GM10266 (cell line): ENCODE measurements around the gene TMEM39A.

Source experiments
- DNase-seq: peaks from one replicate; pipeline ENCODE4 v3.0.0; 2012; ENCODE audit errors: extremely low spot score
- TF ChIP-seq, protein P1 (sequence below): IDR thresholded peaks from 2 replicates; pipeline ENCODE4 v1.5.1; 2012; ENCODE audit warnings: mild to moderate bottlenecking, low read depth; ENCODE audit not compliant: control insufficient read depth, insufficient read depth; ENCODE audit errors: missing control alignments

TMEM39A gene

DNA sequence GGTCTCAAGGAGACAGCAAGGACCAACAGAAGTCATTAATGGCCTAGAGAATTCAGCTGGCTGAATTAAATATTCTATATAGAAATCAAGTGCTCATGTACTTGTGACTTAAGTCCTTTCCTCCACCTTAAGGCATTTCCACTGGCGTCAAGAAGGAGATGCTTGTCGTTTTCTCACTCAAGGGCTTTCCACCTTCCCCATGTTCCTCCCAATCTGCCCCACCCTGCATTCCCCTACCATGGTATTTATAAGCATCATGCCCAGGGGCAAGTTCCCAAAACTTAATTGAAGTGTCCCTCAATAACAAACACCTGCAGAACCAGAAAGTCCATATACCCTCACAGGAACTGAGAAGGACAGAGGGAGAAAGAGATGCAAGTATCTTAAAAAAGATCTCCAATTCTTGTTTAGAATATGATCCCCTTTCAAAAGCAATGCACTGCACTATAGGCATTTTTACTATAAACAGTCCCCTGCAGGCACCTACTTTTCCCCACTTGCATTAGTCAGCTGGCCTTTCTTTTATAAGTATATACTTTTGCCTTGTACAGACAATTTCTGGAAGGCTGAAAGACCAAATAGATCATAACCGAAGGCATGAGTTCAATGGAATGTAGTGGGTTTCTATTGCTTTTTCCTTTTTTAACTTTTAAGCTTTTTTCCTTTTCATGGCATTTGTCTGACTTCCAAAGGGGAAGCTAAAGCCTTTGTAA lies 29.6 kb downstream of the TMEM39A start:
- TF ChIP-seq, protein P1, sequence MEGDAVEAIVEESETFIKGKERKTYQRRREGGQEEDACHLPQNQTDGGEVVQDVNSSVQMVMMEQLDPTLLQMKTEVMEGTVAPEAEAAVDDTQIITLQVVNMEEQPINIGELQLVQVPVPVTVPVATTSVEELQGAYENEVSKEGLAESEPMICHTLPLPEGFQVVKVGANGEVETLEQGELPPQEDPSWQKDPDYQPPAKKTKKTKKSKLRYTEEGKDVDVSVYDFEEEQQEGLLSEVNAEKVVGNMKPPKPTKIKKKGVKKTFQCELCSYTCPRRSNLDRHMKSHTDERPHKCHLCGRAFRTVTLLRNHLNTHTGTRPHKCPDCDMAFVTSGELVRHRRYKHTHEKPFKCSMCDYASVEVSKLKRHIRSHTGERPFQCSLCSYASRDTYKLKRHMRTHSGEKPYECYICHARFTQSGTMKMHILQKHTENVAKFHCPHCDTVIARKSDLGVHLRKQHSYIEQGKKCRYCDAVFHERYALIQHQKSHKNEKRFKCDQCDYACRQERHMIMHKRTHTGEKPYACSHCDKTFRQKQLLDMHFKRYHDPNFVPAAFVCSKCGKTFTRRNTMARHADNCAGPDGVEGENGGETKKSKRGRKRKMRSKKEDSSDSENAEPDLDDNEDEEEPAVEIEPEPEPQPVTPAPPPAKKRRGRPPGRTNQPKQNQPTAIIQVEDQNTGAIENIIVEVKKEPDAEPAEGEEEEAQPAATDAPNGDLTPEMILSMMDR: no peak

DNA sequence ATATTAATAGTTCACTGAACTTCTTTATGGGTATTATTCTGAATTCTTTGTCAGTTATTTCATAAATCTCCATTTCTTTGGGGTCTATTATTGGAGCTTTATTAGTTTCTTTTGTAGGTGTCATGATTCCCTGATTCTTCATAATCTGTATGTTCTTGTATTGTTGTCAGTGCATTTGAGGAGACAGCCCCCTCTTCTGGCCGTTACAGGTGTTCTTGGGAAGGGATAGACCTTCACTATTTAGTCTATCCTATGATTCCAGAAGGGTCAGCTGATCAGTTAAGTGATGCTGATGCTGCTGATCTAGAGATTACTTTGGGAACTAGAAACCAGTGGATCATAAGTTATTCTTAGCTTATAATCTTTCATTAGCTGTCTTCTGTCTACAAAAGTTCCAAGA lies 34.9 kb downstream of the TMEM39A start:
- no peak for DNase-seq
- TF ChIP-seq, protein P1: no peak

More for the DNA sequence above, 29.6 kb downstream of the TMEM39A start:
- DNase-seq: no peak

DNA sequence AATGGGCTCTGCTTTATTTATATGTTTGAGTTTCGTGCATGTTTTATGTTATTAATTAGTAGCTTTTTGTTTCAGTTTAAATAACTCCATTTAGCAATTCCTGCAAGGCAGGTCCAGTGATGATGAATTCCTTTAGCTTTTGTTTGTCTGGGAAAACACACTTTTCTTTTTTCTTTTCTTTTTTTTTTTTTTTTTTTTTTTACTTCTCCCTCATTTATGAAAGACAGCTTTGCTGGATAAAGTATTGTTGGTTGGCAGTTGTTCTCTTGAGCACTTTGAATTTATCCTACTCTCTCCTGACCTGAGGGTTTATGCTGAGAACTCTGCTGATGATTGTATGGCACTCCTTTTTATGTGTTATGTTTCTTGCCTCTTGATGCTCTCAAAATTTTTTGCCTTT lies 35.7 kb downstream of the TMEM39A start:
- TF ChIP-seq, protein P1: no peak
- DNase-seq: no peak

DNA sequence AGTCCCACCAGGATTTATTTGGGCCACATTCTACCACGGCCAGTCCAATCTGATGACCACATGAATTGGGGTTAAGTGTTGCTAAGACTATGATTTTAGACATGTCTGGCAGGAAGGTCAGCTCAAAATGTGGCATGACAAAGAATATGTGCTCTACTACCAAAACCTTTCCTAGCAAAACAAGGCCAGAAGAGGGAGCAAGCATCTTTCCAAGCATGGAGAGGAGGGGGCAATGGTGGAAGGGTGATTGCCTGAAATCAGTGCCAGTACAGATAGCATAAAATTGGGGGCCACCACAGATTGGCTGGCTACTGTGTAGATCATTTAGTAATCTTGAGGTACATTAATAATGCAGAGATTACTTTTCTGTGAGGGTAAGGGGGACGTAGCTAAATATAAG lies 43.2 kb downstream of the TMEM39A start:
- DNase-seq: no peak
- TF ChIP-seq, protein P1: no peak

DNA sequence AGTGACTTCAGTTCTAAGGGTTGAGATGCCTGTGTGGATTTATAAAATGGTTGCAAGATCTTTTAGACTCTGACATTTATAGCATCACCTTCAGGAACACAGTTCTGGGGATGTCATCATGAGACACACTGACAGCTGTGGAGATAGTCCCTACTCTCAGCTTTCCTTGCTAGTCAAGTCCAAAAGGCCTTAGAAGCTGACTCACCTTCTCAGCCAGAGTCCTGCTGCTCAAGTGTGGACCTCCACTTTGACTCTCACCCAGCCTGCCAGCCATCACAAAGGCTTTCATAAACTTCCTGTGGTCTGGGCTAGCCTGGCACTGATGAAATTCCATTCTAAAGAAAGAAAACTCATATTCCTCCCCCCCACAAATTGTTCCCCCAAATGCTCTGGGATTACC lies 44.8 kb downstream of the TMEM39A start:
- TF ChIP-seq, protein P1: no peak
- no peak for DNase-seq

DNA sequence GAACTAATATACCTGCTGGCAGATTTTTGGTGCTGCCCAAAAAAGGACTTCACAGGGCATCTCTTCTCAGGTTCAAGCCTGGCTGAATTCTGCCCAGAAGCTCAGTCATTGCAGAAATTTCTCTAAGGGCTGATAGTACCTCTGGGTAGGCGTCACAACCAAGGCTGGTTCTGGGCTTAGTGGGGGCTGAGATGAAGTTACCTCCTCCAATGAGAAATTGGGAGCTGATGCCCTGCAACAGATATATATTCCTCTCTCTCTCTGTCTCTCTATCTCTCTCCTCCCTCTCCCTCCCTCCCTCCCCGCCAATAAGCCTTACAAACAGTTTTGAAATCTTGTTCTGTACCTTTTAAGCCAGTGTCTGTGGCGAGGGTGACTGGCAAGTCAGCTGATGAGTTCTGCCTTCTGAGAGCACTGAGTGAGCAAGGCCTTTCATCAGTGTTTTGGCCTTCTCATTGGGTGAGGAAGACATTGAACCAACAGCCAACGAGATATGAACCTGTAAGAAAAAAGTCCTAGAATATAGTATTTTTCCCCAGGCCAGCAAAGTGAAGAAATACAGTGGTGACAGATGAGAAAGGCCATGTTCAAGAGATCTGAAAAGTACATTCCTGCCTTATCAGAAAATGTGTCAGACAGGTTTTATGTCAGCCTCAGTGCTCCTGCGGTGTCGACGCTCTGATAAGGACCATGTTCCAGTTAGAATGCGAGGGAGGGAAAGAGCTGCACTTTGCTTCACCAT lies 45.5 kb downstream of the TMEM39A start:
- TF ChIP-seq, protein P1: no peak
- no peak for DNase-seq

DNA sequence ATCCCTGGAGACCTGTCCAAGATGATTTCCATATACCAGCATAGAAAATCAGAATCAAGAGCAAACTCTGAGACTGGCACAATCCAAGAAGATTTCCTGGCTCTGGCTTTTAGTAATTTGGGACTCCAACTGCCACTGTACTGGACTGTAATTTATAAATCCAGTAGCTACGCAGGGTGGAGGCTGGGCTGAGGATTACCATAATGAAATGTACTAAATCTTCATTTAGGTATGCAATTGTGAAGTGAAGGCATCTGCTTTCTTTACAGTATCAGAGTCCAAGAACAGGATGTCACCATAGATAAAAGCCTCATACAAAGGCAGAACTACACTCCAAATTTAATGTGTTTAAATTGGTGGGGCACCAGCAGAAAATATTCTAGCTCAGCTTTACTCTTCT lies 46.5 kb downstream of the TMEM39A start:
- TF ChIP-seq, protein P1: no peak
- DNase-seq: no peak
